NCI-H460 (cell line): Measurements from ENCODE around the gene ATXN7L3B. TPM values are rescaled to one million over a fixed set of nuclear protein-coding genes. Genes with fewer than 3 reads are reported as not detected.

Experiments used
- DNase-seq: peaks from one replicate; pipeline ENCODE4 v3.0.0-alpha.2; 2016; ENCODE audit warnings: low read depth; ENCODE audit errors: extremely low read depth
- total RNA-seq: library from RNA; depleted of rRNA; stranded (reverse); fragments of >200 nt; shearing (Covaris generic); gene quantifications from 2 replicates; pipeline ENCODE4 v1.2.3, GENCODE V29; 2014

Gene ATXN7L3B
- total RNA-seq, 1 experiment from 2014 or later: 27.4 TPM

DNA sequence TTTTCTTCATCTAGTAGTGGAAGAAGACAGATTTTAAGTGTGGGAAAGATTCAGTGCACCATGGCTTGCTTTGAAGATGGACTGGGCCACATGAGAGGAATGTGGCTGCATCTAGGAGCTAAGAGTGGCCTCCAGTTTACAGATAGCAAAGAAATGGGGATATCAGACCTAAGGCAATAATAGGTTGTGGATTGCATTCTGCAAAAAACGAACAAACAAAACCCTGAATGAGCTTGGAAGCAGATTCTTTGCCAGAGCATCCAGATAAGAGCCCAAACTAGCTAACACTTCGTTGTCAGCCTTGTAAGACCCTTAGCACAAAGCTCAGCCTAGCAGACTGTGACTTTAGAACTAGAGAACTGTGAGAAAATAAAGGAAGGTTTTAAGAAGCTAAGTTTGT is 9.6 kb downstream of the ATXN7L3B start:
- no peak for DNase-seq

DNA sequence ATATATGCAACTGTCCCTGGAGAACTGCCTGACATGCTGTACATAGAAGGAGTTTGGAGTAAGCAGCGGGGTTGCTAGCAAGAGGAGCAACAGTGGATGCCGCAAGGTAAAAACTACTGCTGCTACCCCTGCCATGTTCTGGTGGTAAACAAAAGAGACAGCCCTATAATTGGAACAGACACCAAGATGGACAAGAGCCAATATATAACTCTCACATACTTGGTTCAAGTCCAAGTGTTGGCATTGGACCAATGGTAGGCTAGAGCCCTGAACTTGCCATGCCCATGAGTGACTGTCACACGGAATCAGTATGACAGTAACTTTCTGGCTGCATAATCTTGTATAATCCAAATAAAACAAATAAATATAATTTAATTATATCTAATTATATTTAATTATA is 13.7 kb downstream of the ATXN7L3B start:
- no peak for DNase-seq

DNA sequence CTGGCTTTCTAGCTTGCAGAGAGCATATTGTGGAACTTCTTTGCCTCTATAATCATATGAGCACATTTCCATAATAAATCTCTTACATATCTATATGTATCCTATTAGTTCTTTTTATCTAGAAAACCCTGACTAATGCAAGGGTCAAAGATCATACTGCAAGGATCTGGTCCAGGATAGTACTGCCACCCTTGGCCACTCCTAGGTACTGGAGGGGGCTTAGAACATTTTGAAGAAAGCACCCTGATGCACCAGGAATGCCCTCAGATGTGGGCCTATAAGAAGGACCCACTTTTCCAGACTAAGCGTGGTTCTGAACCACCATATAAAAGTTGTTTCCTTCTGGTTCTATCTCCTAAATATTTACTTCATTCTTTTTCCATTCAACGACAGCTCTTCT is 14.6 kb downstream of the ATXN7L3B start:
- DNase-seq: no peak

DNA sequence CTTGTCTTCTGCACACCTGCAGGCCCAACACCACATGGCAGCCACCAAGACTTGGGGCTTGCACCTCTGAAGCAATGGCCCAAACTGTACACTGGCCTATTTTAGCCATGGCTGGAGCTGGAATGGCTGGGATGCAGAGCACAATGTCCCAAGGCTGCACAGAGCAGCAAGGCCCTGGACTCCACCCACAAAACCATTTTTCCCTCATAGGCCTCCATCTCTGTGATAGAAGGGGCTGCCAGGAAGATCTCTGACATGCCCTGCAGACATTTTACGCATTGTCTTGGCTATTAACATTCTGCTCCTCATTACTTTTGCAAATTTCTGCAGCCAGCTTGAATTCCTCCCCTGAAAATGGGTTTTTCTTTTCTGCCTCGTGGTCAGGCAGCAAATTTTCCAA is 22.1 kb downstream of the ATXN7L3B start:
- no peak for DNase-seq

DNA sequence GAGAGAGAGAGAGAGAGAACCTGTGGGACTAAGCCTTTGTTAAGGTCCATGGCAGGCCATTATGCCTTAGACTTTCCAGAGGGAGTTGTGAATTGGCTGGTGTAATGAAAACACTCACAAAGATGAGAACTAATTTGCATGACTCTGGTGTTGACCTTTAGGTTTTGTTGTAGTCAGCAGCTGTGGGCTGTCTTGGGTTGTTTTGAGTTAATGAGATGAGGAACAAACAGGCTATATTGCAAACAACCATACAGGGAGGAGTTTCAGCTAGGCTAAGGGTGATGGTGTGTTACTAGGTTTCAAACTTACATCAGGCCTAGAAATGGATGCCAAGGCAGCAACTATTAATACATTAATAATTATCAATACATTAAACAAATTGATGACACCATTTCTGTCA is 26.3 kb downstream of the ATXN7L3B start:
- DNase-seq: no peak

DNA sequence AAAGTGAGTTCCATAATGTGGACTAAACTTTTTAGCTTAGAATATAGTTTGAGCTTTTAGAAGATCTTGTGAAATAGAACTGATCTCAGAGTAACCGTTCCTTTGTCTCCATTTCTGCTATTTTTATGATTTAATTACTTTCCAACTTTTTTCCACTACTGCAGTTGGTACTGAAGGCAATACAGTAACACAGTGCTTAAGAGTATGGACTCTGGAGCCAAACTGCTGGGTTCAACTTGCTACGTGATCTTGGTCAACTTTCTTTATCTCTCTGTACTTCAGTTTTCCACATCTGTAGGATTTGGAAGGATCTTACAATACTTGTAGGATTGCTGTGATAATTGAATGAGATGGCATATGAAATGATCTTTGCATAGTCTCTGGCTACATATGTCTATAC is 40.9 kb downstream of the ATXN7L3B start:
- no peak for DNase-seq

DNA sequence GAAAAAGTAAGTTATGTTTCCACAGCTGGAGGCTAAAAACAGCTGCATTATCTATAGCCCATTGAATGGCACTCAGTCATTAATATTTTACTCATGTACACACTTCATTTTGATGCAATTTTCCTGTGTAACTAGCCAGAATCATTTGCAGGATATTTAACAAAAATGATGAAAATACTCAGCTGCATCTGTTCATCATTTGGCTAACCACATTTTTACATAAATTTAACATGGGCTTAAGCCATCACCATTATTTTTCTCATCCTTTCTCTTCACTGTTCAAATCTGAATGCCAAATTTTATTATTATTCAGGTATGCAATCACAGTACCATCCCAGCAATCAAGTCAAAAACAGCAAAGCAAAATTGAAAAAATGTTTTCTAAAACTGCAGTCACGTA is 41.8 kb downstream of the ATXN7L3B start:
- DNase-seq: no peak

DNA sequence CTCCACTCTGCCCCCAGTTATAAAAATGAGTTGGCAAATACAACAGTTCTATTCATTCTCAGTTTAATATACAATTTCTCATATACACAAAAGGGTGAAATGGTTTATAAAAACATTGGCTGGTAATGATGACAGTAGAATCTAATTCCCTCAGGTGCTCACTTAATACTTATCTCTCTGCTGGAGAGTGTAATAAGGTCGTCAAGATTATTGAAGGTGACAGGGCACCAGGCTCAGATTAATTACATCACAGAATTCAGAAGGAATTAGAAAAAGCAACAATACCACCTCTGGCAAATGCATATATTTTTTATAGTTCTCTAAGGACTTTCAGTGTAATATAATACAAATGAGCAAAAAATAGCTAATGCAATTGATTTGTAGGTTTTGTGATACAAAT is 42.3 kb downstream of the ATXN7L3B start:
- no peak for DNase-seq

DNA sequence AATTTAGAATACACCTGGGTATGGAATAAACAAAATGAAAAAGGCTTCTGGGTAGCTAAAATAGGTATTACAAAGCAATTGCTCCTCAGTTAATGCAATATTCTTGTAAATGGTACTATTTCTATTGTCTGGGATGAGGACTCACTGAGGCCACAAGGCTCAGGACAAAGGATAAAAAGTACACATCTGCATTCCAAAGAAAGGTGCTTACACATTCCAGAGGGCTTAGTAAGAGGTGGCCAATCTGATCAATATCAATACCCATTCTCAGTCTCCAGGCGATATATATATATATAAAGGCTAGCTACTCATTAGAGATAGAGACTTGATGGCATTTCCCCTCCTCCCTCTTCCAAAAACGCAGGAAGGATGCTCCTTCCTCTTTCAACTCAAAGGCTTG is 43.8 kb downstream of the ATXN7L3B start:
- DNase-seq: no peak

DNA sequence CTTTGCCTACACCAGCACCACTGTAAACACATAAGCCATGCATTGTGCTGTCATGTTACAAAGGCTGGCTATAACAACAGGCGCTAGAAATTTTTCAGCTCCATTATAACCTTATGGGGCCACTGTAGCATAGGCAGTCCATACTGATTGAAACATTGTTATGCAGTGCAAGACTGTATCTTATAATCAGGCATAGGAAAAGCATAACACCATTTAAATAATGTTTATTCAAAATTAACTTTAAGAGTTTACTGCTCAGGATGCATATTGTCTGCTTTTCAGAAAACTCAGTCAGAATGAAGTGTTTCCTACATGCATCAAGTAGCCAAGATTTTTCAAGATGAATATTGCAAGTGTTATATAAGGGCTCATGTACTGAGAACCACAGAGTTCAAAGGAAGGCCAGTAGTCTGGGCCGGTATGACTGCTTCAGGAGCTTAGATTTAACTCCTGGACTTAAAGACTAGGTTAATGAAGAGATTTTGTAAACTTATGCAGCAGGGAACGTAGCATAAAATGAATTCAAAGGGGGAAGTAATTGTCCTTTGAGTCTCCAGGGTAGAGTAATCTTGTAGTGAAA is 46.9 kb downstream of the ATXN7L3B start:
- DNase-seq: no peak

DNA sequence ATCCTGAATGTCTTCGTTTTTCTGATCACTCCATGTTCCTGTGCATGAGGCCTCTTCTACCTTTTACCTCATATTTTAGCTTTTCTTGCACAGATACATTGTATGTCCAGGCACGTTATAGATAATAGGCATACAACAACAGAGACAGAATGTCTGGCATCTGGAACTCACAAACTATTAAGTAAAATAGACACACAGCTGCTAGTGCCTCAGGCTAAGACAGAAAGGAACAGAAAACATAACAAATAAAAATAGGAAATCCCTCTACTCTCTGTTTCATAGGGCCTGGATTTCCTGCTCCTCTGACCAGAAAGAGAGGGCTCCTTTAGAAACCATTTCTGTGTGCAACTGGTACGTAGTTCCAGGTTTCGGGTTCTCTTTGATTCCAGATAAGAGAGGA is 48.6 kb downstream of the ATXN7L3B start:
- no peak for DNase-seq
